Tongue (tissue), 2 donors: Measurements from ENCODE around the gene PCDH1. TPM values are rescaled to one million over a fixed set of nuclear protein-coding genes. Genes with fewer than 3 reads are reported as not detected.

Experiments
- DNase-seq: peaks from one replicate; pipeline ENCODE4 v3.0.0-alpha.2; 2015
- total RNA-seq: library from RNA; depleted of rRNA; stranded (reverse); fragments of >200 nt; gene quantifications from one replicate; pipeline ENCODE4 v1.2.3, GENCODE V29; 2014

The PCDH1 gene
- total RNA-seq, 1 donor from 2014 or later, result 24.0 TPM

DNA sequence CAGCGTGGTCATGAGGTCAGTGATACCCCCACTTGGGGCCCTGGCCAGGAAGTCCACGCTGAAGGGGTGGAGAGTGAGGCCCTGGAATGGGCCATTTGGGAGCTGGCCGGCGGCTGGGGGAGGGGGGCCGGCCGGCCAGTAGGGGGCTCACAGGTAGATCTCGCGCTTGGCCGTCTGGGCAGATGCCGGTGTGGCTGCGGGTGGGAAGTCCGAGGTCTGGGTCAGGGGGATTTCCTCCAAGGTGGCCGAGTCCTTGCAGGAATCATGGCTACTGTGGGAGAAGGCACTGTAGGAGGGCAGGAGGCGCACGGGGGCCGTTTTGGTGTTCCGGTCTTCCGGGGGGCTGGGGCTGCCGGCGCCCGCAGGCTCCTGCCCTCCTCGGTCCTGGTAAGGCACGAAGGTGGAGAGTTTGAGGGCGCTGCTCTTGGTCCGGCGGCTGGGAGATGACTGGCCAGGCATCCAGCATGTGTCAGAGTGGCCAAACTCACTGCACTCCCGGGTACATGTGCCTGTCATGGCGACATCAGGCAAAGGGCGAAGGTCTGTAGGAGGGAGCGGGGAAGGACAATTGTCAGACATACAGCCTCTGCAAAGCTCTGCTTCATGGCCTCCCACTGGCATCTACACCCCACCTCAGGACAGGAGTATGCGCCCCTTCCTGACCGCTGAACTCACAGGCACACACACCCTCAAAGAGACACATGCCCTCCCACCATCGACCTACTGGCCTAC is 24.1 kb downstream of the PCDH1 start:
- DNase-seq, result no peak

DNA sequence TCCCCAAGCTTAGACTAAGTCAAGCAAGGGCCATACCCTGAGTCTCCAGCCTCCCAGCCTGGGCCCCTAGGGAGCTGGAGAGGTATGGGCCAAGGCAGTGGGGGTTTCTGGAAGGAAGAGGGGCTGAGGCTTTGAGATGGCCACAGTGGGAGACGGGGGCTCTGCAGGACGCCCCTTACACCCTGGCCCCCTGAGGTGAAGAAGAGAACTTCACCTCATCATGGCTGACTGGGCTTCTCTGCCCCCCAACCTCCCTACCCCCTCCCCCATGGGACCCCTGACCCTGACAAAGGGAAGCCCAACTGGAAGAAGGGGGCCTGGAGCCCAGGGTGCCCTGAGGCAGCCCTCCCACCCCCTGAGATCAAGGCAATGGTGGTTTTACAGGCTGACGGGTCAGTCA is 25.8 kb downstream of the PCDH1 start:
- no peak for DNase-seq

DNA sequence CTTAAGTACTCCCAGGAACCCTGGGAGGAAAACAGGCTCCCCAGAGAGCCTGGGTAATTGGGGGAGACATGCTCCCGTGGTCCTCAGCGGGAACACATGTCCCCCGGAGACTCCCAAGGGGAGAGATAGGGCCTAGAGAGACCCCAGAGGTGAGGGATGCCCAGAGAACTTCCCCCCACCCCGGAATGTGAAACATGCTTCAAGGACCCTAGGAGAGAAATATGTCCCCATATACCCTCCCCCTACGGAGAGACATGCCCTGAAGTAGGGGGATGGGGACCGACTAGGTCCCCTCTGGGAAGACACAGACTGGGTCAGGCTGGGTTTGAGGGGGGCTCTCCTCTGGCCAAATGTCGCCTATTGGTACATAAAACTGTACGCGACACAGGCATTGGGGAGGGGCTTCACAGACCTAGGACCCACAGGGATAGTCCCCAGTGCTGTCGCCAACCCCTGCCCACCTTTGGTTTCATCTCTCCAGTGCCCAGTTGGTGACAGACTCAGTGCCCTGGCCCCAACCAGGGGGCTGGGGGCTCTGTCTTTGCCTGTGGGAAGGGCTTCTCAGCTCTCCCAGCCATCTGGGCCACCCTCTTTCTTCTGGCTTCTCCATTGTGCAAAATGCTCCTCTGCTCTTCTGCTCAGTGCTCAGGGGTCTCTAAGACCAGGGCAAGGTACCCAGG is 26.9 kb downstream of the PCDH1 start:
- no peak for DNase-seq

DNA sequence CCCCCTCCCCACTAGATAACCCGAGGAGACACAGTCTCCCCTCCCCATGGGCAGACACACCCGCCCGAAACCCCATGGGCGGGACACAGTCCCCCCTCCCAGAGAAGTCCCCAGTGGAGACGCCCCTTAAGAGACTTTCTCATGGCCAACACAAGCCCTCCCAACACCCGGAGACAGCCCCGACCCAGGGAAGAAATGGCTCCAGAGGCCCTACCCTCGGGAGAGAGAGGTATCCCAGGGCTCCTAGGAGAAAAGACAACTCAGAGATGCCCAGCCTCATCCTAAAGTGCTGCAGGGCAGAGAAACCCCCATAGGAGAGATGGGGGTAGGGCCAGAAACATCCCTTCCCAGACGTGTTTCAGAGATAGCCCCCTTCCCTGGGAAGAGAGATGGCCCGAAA is 27.4 kb downstream of the PCDH1 start:
- no peak for DNase-seq

DNA sequence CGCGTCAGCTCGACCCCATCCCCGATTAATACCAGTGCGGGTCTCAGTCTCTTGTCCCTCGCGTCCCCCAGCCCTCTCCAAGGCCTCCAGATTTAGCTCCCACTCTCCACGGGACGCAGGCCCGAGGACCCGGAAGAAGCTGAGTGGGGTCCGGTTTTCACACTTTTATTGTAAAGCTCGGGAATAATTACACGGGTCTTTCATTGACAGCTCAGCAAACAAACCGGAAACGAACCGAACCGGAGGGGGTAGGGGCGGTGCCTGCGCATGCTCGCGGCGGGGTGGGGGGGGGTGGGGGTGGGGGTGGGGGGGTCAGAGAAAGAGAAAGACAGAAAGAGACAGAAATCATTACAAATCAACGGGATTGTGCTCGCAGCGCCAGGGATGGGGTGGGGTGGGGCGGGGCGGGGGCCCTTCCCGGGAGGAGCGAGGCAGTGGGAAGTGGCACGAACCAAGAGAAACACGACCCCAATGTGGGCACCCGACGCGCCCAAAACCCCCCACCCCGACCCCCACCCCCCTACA is 27.9 kb downstream of the PCDH1 start:
- DNase-seq, result peak; percentile 56

DNA sequence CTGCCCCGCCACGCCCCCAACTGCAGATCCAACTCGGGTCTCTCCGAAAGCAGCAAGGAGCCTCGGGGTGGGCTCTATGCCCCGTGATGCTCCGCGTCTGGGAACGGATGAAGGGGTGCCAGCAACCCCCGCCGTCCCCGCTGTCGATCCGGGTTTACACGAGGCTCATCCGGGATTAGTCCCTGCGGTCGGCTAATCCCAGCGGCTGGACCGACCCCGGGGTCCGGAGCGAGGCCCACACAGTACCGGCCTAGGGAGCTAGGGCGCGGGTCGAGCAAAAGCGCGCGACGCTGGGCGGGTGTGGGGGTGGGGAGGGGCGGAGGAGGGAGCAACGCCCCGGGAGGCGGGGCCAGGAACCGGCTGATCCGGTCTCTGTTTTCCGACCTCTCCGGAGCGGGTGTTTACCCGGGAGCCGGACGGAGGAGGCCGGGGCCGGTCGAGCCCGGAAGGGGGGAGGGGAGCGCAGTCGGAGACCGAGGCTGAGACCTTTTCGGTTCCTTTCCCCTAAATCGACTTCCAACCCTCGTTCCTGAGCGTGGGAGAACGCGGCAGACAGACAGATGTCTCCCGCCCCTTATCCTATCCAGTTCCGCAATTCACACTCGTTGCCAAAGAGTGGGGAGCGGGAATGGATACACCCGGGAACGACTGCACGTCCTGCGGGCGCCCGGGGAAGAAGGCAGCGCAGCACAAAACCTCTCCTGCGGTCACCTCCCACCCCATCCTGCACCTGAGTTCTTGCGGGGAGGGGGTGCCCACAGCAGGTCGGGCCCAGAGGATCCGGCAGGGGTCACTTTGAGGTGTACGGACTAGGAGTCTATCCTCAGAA is 28.6 kb downstream of the PCDH1 start:
- DNase-seq, result peak; percentile 91

DNA sequence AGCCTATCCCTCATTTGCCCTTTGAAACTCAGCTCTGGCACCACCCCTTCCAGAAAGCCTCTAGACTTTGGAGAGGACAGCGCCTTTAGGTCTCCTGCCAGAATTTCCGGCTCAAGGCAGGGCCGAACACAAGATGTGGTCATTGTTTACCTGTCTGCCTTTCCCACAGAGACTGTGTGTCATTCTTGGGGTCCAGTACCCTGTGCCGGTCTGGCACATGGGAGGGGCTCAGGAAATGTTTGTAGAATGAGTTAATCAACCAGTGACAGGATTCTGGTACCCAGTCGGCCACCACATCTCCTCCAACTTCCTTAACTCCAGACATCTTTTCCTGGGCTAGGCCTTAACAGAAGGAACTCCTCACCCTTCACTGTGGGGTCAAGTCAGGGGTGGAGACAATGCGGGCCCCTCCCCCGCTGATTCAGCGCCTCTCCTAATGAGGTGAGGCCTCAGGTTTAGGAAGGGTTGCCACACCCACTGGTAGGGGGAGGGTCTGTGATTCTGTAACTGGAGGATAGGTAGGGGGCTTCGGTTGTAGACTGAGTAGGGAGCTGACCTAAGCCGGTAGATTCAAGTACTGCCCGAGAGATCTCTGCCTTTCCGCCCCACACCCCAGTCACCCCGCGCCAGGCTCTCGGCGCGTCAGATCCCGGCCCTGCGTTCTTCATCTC is 29.3 kb downstream of the PCDH1 start:
- peak; percentile 32 for DNase-seq

DNA sequence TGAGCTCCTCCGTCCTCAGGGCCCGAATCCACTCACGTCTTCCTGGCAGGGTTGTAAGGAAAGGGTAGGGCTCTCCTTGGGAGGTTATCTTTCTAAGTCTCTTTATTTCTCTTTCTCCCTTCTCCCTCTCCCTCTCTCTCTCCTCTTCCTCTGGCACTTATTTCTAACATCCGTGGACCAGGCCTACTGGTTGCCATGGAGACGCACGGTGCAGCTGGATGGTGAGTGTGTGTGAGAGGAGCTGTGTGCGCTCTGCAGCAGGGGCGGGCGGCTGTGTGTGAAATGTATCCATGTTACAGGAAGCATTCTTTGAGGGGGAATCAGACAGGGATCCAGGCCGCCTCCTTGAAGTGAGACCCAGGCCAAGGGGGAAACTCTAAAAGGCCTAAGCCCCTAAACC is 32.2 kb downstream of the PCDH1 start:
- DNase-seq, result peak; percentile 78

DNA sequence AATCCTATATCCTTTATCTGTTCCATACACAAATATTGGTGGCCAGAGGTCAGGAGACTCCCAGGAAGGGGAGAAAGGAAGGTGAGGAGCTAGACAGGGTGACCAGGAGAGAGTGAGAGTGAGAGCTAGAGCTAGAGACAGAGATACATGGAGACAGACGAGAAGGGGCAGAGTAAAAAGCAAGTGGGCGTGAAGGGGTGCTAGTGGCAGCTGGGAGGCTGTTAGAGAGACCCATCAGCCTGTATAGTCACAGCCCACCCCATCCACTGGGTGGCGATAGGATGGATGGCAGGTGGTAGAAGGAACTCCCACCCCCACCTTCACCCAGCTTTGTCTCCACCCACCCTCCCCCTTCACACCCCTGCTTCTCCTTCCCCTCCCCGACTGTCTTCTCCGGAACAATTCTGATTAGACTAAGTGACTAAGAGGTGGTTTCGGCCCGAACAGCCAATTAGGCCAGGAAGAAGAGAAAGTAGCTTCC is 32.8 kb downstream of the PCDH1 start:
- DNase-seq, result no peak

DNA sequence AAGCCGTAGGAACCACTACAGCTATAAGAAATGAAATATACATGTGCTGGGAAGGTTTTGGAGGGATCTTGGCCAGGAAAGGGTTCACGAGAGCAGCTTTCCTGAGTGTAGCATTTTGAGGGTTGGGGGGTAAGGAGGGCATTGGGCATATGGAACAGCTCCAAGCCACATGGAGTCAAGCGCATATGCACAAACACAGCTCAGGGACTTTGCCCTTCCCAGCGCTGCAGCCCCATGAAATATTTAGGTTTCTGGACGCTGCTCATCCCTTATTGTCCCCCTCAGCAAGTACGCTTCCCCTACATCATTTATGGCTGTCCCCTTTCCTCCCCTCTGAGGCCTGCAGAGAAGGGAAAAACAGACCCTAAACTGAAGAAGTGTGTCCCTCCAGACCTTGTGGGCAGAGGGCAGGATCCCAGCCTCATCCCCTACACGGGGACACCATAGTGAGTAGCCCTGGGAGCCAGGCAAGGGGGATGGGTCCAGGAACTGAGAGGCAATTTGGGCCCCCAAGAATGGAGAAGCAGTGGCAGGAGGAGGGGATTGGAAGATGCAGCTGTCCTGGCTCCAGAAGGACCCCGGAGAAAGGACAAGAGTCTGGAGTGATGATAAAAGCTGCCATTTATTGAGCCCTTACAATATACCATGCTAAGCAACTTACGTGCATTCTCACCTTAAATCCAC is 33.7 kb downstream of the PCDH1 start:
- DNase-seq, result no peak

DNA sequence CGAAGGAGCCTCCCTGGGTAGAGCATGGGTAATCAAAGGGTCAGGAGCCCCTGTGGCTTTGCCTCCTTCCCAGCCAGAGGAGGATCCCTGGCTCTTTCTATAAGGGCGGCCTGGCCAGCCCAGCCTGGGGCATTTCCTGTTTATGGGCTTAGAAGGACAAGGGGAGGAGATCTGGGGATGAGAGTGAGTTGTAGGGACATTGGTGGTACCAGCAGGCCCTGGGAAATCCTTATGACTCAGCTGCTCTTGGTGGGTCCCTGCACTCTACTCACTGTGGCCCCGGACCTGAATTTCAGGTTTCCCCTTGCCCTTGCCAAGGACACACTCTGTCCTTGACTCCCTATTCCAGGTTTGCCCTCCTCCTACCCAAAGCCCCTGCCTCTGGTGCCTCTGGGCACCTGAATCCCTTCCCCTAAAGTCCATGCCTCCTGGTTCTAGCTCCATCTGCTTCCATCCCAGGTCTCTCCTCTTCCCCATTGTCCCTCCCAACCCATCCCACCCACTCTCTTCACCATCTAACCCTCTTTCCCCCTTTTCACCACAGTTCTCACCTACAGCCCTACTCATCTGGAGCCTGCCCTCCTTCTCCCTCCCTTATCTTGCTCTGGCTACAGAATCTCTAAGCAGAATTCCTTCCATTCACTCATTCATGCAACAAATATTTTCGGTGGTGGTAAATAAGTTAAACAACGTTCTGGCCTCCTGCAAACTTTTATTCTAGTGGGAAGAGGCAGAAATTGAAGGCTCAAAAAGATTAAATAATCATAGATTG is 34.9 kb downstream of the PCDH1 start:
- no peak for DNase-seq

DNA sequence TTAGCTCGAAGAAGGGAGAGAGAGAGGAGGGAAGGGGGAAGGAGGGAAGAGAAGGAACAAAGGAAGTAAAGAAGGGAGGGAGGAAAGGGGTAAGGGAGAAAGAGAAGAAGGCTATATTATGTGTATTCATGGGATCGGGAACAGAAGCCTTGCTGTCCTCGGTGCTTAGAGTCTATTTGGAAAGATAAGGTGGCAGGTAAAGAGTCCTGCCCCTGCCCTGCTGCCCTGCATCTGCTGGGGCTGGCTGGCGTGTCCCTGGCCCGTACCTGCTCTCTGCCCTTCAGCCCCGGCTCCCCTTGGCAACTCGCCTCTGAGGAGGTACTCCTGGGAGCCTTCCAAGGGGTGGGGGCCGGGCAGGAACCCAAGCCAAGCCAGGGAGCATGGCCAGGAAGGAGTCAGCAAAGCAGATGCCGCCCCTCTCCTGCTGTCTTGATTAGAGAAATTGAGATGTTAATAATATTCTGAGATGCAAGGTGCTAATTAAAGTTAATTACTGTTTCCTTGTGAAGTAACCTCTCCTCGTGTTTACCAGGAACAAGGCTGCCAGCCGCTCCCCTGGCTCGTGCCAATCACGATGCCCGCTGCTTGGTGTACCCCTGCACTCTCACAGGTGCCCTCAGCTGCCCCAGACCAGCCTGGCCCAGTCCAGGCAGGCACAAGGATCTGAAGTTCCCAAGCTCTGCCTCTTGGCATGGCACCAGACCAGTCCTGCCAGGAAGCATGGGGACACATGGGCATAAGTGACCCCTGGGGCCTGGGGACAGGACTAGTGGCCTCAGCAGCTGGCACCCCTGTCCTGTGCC is 36.6 kb downstream of the PCDH1 start:
- DNase-seq, result no peak

DNA sequence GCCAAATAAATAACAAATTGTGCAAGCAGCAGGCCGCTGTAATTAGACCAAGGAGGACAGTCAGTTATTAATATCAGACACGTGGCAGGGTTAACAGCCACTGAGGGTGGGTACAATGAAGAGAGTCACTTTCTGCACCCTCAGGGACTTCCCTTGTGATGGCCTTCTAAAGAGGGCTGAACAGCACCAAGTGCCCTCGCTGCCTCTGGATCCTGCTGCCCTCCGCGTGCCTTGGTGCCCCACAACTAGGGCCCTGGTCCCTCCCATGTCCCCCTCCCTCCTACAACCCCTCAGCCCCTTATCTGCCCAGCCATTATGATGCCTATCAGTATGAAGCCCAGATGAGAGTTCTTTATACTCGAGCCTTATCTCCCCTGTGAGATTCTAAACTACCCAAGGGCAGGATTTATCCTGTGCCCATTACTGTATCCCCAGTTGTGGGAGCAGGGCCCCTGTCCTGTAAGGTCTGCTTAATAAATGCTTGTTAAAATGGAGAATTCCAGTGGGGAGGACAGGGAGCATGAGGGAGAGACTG is 37.3 kb downstream of the PCDH1 start:
- DNase-seq, result no peak

DNA sequence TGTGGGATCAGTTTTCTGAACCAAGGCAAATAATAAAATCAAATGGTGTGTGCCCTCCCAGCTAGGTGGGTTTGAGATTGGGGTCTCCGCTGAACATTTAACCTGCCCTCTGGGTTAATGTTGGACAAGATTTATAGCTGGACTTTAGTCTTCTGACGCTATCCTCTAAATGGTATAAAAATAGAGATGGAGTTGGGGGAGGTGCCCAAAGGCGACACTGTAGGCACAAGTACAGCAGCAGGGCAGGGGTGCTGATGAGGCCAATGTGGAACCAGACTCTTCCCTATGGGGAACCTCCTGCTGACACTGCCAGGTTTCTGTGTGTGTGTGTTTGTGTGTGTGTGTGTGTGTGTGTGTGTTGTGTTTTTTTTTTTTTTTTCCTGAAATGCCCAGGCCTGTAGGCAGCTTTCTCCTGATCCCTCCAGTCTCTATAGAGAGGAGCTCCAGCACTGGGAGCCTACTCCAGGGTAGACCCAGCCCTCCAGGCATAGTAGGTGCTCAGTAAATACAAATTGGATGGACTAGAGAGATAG is 37.9 kb downstream of the PCDH1 start:
- DNase-seq, result no peak

DNA sequence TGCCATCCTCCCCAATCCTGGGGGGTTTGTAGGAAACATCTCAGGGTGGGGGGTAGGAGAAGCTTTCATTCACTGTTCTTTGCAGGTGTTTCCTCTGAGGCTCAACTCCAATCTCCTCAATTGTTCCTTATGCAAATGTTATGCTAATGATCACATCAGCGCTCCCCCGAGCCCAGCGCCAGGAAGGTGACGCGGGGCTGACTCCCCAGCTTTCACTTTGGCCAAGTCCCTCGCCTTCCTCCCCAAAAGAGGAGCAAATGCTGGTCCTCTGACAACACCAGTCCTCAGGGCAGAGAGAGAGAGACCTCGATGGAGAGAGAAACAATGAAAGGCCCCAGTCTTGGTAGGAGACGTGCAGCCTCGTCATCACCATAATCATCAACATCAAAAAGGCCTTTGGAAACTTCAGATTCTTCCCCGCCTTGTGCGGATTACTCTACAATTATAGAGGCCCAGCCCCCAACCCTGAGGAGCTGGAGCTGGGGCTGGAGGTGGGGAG is 39.1 kb downstream of the PCDH1 start:
- no peak for DNase-seq

DNA sequence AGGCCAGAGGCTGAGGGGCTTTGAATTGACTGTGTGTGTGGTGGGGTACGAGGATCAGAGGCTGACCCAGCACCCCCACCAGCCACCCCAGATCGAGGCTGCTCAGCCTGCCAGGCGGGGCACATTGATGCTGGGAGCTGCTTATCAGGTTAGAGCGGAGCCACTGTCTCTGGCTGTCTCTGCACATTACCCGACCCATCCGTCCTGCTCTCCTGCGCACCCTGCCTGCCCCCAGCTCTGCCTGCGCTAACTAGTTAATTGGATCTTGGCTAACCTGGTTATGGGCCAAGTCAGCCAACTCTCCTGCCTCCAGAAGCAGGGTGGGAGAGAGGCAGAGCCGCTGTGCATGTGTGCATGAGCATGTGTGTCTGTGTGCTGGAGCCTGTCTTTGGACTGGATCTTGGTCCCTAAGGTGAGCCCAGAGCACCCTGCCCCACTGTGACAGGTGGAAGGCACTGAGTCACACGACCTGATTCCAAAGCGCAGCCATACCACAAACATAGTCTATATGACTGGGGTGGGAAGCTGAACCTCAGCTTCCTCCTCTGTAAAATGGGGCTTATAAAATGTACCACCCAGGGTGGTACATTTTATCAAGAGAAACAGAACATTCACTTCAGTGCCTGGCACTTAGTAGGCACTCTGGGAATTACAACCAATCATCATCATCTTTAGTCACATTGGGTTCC is 39.7 kb downstream of the PCDH1 start:
- DNase-seq, result no peak

DNA sequence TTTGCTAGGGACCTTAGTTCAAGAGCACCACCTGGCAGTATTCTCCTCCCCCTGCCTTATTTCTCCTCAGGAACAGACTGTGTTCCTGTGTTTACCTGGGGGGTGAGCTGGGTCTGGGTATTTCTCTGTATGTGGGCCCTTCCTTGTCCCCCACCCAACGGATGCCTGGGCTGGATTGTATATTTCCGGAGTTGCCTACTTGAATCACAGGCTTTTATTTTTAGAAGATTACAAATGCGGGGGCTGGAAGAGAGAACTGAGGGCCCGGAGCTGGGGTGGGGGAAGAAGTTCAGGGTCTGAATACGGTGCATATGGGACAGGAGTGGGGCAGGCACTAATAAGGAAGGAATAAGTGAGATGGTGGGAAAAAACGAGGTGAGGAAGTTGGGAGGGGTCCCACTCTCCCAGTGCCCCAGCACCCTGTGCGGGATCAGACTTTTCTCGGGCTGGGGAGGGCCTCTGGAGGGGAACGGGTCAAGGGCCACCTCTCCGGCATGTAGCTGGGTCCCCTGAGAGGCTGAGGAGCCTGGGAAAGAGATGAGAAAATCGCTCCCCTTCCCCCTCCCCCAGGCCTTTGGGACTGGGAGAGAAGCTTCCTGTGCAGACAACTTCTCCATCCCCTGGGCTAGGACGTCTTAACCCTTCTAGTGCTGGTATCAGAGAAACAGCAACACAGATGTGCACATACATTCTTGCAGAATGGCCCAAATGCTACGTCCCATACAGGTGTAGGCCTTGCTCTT is 42.1 kb downstream of the PCDH1 start:
- no peak for DNase-seq

DNA sequence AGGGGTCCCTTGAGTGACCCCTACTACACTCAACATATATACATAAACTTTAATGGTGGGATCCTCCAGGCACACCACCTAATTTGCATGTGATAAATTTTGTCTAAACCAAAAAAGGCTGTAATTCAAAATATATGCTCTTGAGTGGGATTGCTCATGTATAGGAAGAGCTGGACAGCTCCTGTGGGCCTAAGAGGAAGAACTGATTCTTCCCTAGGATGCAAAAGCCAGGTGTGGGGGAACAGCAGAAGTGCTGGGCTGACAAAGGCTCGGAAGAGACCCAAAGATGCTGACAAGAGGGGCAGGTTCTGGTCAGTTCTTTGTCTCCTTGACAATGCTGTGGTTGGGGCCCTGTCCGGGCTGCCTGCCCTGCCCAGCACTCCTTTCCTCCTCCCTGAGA is 43.9 kb downstream of the PCDH1 start:
- peak; percentile 43 for DNase-seq
